ENCODE measurements around the gene UBR2.
"Not testable (repeated sequence)": the region's sequence is repeated elsewhere in the genome, so short reads cannot be mapped to it uniquely, and the experiment has no call there.

Gene UBR2

DNA sequence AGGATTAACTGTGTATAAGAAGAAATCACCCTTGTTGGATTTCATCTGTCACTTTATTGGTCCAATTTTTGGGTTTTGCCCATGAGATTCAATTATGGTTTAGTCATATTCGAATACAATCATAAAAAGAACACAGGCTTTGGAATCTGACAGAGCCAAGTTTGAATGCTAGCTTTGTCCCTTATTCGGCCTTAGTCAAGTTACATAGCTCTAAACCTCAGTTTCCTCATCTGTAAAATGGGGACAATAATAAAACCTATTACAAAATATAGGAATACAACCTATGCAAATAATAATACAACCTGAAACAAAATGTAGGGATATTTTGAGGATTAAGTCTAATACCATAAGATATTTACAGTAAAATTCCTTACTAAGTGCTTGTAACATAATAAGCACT is 100.9 kb downstream of the UBR2 start:
- no peak for DNase-seq (ENCODE audit: low read depth)
- TF ChIP-seq, protein P1, sequence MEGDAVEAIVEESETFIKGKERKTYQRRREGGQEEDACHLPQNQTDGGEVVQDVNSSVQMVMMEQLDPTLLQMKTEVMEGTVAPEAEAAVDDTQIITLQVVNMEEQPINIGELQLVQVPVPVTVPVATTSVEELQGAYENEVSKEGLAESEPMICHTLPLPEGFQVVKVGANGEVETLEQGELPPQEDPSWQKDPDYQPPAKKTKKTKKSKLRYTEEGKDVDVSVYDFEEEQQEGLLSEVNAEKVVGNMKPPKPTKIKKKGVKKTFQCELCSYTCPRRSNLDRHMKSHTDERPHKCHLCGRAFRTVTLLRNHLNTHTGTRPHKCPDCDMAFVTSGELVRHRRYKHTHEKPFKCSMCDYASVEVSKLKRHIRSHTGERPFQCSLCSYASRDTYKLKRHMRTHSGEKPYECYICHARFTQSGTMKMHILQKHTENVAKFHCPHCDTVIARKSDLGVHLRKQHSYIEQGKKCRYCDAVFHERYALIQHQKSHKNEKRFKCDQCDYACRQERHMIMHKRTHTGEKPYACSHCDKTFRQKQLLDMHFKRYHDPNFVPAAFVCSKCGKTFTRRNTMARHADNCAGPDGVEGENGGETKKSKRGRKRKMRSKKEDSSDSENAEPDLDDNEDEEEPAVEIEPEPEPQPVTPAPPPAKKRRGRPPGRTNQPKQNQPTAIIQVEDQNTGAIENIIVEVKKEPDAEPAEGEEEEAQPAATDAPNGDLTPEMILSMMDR (conservative IDR thresholded peaks at IDR 0.05; ENCODE audit: low read depth, low read length), result no peak
- no peak overlapping the region for H3K4me3 ChIP-seq (ENCODE audit: low read depth, low read length)

DNA sequence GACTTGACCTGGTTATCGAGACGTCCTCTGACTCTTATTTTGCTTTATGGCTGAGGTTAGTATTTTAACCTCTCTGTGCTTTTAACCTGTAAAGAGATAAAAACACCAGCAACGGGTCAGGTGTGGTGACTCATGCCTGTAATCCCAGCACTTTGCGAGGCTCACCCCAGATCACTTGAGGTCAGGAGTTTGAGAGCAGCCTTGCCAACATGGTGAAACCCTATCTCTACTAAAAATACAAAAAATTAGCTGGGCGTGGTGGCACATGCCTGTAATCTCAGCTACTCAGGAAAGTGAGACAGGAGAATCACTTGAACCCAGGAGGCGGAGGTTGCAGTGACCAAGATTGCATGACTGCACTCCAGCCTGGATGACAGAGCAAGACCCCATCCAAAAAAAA is 110.5 kb downstream of the UBR2 start:
- H3K4me3 ChIP-seq (ENCODE audit: low read depth, low read length); DNase-seq (ENCODE audit: low read depth): not testable (repeated sequence)

DNA sequence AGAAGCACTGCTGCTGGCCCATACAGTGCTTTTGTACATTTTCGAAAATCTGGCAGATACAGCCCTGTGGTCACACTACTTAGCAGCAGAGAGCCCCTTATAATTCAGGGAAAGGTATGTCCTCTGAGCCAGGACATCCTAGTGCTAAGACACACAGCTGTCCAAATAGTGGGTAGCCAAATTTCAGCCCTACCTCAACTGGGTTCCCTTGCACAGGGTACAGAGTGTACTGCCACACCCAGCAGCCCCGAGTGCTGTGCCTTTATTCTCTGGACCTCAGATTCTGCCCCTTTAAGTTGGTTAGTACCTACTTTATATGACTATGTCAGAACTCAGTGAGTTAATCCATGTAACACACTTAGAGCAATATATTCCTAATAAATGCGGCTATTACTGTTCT is 111.0 kb downstream of the UBR2 start:
- TF ChIP-seq, protein P1 (conservative IDR thresholded peaks at IDR 0.05; ENCODE audit: low read depth, low read length), result no peak
- H3K4me3 ChIP-seq (ENCODE audit: low read depth, low read length), result no peak overlapping the region
- no peak for DNase-seq (ENCODE audit: low read depth)

DNA sequence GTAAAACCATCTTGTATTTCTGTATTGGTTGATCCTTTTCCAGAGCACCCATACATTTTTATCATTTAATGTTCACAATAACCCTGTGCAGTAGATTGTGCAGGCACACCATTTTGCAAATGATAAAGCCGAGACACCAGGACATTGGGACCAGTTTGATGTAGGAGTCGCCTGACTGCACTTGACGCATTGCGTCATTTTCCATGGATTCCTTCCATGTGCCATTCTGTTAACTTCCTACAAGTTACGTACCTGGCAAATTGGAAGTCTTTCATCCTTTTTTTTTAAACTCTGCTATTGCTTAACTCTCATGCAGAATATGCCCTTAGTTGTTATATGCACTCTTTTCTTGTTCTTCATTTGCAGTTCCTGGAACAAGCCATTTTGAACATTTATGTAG is 115.5 kb downstream of the UBR2 start:
- no peak for DNase-seq (ENCODE audit: low read depth)
- TF ChIP-seq, protein P1 (conservative IDR thresholded peaks at IDR 0.05; ENCODE audit: low read depth, low read length), result no peak

DNA sequence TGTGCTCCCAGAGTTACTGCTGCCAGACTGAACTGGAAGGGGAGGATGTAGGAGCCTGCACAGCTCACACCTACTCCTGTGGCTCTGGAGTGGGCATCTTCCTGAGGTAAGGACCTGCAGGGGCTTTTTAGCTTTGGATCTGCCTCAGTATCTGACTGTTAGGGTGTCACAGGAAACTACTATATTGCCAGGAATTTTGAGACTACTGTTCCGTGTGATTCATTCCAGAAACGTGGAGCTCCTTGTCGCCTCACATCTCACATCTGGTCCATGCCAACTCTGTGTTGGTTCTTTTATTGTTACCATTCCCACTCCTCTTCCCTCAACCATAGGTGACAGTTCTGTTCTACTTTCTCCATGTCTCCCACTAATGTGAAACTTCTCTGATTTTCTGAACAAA is 124.5 kb downstream of the UBR2 start:
- TF ChIP-seq, protein P1 (conservative IDR thresholded peaks at IDR 0.05; ENCODE audit: low read depth, low read length), result no peak
- H3K4me3 ChIP-seq (ENCODE audit: low read depth, low read length), result no peak overlapping the region
- no peak for DNase-seq (ENCODE audit: low read depth)

More for the DNA sequence above, 115.5 kb downstream of the UBR2 start:
- H3K4me3 ChIP-seq (ENCODE audit: low read depth, low read length), result no peak overlapping the region

DNA sequence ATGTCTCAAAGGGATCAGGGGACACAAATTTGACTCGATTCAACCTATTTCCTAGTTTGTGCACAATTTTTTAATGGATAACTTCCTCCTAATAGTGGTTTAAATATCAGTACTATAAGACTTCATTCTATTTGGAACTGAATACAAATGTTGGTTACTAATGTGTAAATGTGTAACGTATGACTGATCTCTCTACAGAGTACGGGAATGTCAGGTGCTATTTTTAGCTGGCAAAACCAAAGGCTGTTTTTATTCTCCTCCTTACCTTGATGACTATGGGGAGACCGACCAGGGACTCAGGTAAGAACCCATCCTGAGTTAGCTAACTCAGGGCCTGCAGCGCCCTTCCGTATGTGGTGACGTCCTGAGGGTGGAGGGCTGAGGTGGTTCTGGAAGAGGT is 125.5 kb downstream of the UBR2 start:
- TF ChIP-seq, protein P1 (conservative IDR thresholded peaks at IDR 0.05; ENCODE audit: low read depth, low read length), result no peak
- no peak for DNase-seq (ENCODE audit: low read depth)
- H3K4me3 ChIP-seq (ENCODE audit: low read depth, low read length), result no peak overlapping the region

DNA sequence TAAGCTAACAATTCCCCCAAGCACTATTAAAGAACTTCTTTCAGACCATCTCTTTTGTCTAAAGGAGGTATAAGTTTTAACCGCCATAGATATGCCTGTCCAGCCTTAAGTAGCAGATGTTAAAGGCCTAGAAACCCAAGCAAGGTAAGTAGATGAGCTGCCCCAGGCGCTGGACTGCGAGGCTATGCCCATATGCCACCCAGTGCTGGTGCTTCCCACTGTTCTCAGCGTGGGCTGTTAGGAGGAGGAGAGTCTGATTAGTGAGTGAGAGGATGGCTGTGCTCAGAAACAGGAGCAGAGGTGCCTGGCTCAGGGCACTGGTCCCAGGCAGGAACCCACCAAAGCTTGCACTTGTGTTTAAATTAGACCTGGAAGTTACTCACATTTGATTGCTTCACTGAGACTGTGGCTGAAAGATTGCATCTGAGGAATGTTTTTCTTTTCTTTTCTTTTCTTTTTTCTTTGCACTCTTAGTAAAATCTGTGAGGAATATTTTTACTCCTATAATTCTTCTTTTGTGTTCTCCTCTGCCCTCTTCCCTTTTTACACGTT is 126.4 kb downstream of the UBR2 start:
- H3K4me3 ChIP-seq (ENCODE audit: low read depth, low read length), result no peak overlapping the region
- DNase-seq (ENCODE audit: low read depth), result peak; percentile 23
- TF ChIP-seq, protein P1 (conservative IDR thresholded peaks at IDR 0.05; ENCODE audit: low read depth, low read length), result no peak

Data from choroid plexus epithelial cell (primary cell).